22Rv1 (cell line): Measurements from ENCODE around the gene KRTAP5-2.
A peak's percentile ranks its signal among the peaks of the same experiment; 100 is the strongest.

Experiments used
- H3K27ac ChIP-seq: fragments of 450-650 bp; 2 replicates; pipeline ENCODE4 v1.5.1; 2017
- ZFX ChIP-seq: fragments of 450-650 bp; IDR thresholded peaks from 2 replicates; pipeline ENCODE4 v1.6.1; 2017; ENCODE audit warnings: antibody characterized with exemption, borderline replicate concordance
- TF ChIP-seq, protein P1 (sequence below): fragments of 450-650 bp; IDR thresholded peaks from 2 replicates; pipeline ENCODE4 v1.5.1; 2017; ENCODE audit warnings: mild to moderate bottlenecking

The KRTAP5-2 gene

DNA sequence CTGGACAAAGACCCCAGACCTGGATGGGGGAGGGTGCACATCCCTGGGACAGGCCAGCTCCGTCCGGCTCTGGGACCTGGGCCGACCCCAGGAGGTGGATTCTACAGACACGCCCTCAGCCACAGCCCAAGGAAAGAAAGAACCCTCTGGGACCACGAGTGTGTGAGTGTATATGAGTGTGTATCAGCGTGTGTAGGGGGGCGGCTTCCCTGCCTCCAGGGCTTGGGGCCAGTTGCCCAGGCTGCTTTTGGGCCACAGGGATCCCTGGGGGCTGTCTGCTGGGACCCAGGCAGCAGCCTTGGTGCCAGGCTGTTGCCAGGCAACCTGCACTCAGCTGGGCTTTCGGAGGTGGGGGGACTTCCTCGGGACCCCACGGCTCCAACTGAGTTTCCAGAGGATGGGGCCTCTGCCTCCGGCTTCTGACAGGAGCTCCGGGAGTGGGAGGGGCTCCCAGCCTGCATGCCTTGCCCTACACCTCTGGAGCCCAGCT lies 34.9 kb downstream of the KRTAP5-2 start:
- TF ChIP-seq, protein P1, sequence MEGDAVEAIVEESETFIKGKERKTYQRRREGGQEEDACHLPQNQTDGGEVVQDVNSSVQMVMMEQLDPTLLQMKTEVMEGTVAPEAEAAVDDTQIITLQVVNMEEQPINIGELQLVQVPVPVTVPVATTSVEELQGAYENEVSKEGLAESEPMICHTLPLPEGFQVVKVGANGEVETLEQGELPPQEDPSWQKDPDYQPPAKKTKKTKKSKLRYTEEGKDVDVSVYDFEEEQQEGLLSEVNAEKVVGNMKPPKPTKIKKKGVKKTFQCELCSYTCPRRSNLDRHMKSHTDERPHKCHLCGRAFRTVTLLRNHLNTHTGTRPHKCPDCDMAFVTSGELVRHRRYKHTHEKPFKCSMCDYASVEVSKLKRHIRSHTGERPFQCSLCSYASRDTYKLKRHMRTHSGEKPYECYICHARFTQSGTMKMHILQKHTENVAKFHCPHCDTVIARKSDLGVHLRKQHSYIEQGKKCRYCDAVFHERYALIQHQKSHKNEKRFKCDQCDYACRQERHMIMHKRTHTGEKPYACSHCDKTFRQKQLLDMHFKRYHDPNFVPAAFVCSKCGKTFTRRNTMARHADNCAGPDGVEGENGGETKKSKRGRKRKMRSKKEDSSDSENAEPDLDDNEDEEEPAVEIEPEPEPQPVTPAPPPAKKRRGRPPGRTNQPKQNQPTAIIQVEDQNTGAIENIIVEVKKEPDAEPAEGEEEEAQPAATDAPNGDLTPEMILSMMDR = no peak
- no peak for TF ChIP-seq ZFX

GRCh38 chr11:1562469-1563148 lies 35.5 kb downstream of the KRTAP5-2 start:
- no peak for TF ChIP-seq ZFX
- TF ChIP-seq, protein P1 = no peak
- H3K27ac ChIP-seq = no peak overlapping the region

More for the DNA sequence above, 34.9 kb downstream of the KRTAP5-2 start:
- H3K27ac ChIP-seq = no peak overlapping the region

GRCh38 chr11:1561955-1562354 lies 36.1 kb downstream of the KRTAP5-2 start:
- H3K27ac ChIP-seq = no peak overlapping the region

DNA sequence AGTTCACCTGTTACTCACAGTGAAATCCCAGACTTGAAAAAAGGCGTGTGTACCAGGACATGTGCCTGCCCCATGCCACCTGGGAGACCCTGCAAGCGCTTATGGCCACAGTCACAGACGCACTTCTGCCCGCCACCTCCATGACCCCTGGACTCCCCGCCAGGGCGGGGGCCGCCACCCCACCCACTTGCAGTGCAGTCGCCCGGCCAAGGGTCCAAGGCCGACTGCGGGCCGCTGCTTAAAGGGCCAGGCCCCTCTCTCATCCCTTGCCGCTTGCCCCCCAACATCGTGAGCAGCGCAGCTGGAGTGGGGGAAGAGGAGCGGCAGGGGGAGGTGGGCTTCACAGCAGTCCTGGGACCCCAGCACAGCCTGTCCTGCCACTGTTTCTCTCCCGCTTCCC lies 36.8 kb downstream of the KRTAP5-2 start:
- H3K27ac ChIP-seq = no peak overlapping the region
- TF ChIP-seq ZFX = no peak
- TF ChIP-seq, protein P1 = no peak

More at GRCh38 chr11:1561955-1562354, 36.1 kb downstream of the KRTAP5-2 start:
- TF ChIP-seq, protein P1 = no peak
- no peak for TF ChIP-seq ZFX

DNA sequence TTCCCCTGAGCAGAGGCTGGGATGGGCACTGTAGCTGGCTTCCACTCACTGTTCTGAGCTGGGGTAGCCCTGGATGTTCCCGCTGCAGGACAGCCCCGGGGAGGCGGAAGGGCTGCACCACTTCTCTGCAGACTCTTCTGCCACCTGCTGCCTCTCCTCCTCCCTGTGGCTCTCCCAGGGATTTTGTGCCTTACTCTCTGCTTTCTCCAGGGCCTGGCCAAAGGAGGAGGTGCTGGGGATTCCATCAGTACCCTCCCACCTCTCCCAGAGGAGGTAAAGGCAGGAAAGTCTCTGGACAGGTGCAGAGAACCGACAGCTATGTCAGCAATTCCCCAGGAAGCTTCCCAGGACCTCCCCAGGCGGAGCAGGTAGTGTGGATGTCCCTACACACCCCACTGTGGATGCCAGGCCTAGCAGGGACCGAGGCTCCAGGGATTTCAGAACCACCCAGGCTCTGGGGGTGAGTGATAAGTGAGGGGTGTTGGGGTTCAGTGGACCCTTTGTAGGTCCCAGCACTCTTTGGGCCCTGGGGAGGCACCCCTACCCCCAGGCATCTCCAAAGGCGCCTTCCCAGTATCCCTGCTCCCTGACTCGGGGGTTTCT lies 37.3 kb downstream of the KRTAP5-2 start:
- TF ChIP-seq, protein P1 = no peak
- TF ChIP-seq ZFX = no peak
- peak overlapping the region; percentile 51 for H3K27ac ChIP-seq

DNA sequence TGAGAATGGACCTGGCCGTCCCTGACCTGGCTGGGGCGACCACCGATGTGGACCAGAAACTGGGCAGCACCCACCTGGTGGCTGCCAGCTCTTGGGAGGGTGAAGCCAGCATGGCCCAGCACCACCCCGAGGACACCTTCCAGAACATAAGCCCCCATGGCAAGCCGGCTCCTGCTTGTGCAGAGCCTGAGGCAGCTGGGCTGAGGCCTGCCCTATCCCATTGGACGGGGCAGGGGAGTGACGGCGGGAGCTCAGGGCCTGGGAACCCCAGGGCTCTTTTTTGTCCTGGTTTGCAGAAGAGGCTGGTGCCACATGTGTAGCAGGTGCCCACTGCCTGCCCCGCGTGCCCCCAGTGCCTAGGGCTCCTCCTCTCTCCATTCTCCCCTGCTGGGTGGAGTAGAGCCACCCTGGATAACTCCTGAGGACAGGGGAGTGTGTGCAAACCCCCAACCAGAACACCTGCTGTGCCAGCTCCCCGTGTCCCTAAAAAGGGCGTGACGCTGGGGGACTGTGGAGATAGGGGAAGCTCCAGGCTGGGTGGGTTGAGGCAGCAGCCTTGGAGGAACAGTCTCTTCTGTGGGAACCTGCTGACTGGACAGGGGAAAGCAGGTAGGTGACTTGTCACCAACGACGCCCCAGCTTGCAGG lies 38.0 kb downstream of the KRTAP5-2 start:
- H3K27ac ChIP-seq = peak overlapping the region; percentile 51
- no peak for TF ChIP-seq ZFX
- TF ChIP-seq, protein P1 = no peak
